Activated CD8-positive, alpha-beta memory T cell treated with anti-CD3 and anti-CD28 coated beads, Interleukin-2, amount 50 U/mL, for 24 hours (primary cell): ENCODE data around the gene NFKBIE.

Experiments
- DNase-seq: peaks from one replicate; pipeline ENCODE4 v3.0.0-alpha.2; 2020; ENCODE audit errors: extremely low read depth

The NFKBIE gene

DNA sequence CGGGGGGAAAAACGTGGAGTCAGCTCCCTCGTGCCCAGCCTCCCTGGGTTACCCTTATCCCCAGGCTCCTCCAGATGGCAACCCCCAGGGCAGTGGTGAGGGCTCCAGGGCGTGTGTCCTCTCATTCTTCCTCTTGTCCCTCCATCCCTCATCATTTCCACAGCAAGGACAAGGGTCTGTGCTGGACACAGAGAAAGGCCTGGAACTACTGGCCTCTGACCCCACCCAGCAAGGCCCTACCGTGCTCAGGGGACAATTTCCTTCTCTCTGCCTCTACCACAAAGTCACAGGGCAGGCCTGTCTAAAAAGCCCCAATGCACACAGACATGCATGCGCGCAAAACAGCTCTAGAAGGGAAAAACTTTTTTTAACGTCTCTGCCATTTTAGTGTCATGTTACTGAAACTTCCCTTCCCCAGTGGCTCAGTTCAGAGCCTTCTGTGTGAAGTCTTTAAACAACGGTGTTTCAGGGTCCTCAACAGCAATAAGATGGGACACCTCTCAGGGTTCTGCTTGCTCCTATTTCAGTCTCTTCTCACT is 7.0 kb downstream of the NFKBIE start:
- DNase-seq, result no peak

GRCh38 chr6:44257753-44258324 is 7.5 kb downstream of the NFKBIE start:
- DNase-seq, result no peak

GRCh38 chr6:44257025-44257752 is 8.2 kb downstream of the NFKBIE start, which contains the start of gene SLC35B2:
Gene SLC35B2, minus strand, starts transcription at chr6:44257528. Its CDS starts 118 bp downstream, at chr6:44257410.
- DNase-seq, result no peak

DNA sequence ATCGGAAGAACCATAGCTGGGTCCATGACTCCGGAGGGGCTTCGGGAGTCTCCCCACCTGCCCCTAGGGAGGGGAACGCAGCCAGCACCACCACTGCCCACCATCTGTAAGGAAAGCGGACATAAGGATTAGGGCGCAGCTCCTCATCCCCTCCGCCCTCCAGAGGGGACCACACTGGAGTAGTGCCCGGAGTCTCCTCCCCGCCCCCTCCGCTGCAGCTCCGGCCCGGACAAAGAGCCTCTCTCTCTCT is 8.7 kb downstream of the NFKBIE start:
- no peak for DNase-seq

DNA sequence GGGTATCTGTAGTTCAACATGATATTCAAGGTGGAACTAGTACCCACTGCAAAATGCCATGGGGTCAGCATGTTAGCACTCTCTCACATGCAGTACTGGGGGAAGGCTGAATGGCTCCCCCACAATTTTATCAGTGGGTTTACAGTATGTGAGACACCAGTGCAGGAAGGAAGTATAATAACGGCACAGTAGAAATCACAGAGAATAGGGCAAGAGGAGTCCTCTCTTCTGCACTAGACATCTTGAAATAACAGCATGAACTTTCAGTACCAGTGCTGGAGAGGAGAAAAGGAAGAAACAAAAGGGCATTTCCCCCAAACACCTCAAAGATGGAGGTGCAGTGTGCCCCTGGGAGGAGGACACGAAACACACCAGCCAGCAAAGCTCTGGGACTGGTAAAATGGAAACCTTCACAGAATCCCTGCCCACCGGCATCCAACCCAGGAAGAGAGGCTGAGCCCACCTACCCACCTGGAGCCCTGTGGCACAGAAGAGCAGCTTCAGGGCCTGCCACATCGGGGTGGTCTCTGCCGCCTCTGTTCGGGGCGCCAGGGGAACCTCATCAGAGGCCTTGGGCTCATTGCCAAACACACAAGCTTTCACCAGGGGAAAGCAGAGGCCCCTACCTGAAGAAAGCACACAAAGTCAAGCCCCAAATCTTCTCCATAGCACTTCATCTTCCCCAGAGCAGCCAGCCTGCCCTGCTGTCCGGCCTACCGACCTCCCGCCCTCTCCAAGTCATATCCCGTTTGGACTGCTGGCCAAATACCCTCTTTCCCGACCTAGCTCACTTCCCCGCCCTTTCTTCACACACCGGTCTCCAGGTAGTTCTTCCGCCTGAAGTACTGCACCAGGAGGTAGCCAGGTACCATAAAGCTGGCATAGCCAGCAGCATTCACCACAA is 9.2 kb downstream of the NFKBIE start:
- no peak for DNase-seq

- DNase-seq, result no peak
These were observed 10.1 kb downstream of the NFKBIE start for GRCh38 chr6:44255105-44255808.

DNA sequence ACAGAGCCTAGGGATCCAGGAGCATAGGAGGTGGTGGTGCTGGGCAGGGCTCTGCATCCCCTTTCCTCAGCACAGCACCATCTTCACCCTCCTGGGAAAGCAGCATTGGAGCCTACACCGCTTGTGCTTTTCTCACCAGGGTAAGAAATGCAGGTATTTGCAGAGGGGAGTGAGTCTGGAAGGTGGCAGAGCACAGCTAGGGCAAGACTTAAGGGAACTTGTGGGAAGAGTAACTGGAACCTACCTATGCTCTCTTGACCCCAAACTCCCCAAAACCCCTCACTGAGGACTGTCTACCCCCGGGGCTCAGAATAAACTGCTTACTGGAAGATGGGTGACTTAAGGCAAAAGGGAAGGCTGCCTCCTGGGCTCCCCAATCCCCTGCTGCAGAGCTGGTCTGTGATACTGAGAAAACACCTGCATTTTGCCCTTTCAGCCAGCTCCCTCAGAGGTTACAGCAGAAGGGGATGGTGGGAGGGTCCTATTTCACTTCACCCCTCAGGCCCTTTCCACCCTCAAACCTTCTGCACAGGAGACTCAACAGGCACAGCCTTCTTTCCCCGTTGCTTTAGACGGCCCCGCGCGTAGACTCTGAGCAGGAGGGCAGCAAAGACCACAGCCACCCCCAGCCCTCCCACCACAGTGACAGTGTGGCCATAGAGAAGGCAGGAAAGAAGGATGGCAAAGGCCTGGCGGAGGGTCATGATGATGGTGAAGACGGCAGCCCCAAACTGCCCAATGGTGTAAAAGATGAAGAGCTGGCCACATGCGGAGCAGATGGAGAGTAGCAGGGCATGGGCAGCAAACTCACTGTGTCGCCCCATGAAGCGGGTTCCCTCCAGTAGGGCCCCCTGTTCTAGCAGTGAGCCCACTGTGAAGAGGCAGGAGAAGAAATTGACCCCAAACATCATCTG is 10.9 kb downstream of the NFKBIE start:
- DNase-seq, result no peak

DNA sequence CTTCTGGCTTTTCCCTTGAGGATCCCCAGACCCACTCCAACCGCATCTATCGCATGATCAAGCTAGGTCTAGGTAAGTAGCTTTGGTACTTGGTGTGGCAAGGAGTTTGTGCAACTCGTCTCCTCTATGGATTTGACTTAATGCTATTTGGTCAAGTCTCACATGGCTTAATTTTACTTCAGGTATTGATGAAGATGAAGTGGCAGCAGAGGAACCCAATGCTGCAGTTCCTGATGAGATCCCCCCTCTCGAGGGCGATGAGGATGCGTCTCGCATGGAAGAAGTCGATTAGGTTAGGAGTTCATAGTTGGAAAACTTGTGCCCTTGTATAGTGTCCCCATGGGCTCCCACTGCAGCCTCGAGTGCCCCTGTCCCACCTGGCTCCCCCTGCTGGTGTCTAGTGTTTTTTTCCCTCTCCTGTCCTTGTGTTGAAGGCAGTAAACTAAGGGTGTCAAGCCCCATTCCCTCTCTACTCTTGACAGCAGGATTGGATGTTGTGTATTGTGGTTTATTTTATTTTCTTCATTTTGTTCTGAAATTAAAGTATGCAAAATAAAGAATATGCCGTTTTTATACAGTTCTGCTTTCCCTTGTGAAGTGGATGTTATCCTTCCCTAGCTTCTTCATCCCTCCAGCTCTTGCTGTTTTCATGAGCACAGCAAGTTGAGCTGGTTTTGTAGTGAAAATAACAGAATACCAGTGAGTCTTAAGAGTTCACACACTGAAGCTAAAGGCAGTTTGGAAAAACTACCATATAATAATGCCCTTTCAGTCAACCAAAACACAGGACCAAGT is 11.8 kb downstream of the NFKBIE start:
- DNase-seq, result no peak

DNA sequence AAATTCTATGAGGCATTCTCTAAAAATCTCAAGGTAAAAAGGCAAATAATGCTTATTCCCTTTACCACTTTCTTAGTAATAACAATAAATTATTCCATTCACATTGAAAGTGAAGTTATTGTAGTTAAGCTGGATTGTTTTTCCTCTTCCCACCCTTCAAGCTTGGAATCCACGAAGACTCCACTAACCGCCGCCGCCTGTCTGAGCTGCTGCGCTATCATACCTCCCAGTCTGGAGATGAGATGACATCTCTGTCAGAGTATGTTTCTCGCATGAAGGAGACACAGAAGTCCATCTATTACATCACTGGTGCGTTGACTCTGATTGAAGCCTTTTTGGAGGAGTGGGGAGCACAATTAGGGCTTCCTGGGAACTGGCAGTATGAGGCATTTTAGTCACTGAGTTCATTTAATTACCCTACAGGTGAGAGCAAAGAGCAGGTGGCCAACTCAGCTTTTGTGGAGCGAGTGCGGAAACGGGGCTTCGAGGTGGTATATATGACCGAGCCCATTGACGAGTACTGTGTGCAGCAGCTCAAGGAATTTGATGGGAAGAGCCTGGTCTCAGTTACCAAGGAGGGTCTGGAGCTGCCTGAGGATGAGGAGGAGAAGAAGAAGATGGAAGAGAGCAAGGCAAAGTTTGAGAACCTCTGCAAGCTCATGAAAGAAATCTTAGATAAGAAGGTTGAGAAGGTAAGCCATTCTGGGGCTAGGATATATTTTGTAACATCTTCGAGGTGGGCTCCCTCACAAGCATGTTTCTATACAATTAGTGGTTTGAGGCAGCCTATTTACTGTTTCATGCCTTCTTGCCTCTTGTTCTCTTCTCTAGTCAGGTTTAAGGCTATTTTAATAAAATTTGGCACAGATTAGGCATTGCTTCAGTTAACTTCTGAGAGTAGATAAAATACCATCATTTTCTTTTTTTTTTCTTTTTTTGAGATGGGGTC is 13.5 kb downstream of the NFKBIE start:
- no peak for DNase-seq

DNA sequence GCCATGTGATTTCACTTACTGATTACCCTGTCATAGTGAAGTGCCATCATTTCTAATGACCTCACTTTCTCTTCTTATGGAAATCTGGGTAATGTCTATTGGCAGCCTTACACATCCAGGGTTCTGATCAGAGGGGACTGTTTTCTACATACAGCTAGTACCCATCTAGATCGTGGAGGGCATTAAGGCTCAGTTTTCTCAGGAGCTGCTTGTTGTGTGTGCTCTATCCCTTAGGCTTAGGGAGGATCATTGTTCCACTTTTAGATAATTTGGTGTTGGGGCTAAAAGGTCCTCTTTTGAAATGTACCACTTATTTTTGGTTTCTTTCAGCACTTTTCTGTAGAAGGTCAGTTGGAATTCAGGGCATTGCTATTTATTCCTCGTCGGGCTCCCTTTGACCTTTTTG is 14.6 kb downstream of the NFKBIE start:
- no peak for DNase-seq

GRCh38 chr6:44250067-44250717 is 15.2 kb downstream of the NFKBIE start:
- no peak for DNase-seq

- DNase-seq, result no peak
These were observed 16.1 kb downstream of the NFKBIE start for GRCh38 chr6:44249082-44249748.

DNA sequence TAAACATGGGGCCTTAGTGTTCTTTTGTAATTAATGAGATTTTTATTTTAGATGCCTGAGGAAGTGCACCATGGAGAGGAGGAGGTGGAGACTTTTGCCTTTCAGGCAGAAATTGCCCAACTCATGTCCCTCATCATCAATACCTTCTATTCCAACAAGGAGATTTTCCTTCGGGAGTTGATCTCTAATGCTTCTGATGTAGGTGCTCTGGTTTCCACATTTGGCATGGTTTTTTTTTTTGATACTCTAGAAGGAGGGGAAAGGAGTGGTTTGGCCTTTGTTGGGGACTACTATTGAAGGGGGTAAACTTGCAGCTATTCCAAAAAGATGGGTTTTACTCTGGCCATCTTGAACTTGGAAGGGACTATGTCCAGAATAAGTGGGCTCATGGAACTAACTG is 16.8 kb downstream of the NFKBIE start:
- DNase-seq, result no peak

GRCh38 chr6:44247338-44248302 is 17.7 kb downstream of the NFKBIE start:
- DNase-seq, result peak; percentile 78

- DNase-seq, result peak; percentile 95
These were observed 18.6 kb downstream of the NFKBIE start, which contains the start of gene HSP90AB1 for GRCh38 chr6:44246663-44247337. Gene HSP90AB1, plus strand, starts transcription at chr6:44247101. Its CDS starts 1,529 bp downstream, at chr6:44248630.
